WTC11 (cell line): ENCODE data around the gene SLAMF1.
"Not testable (repeated sequence)": the region's sequence is repeated elsewhere in the genome, so short reads cannot be mapped to it uniquely, and the experiment has no call there.

Experiments used
- CBFB ChIP-seq: sonication (generic); formaldehyde crosslinking; IDR thresholded peaks from 2 replicates; pipeline ENCODE4 v1.8.1; 2022; ENCODE audit warnings: mild to moderate bottlenecking, low read depth, missing genetic modification reagents
- RELA ChIP-seq: sonication (generic); formaldehyde crosslinking; IDR thresholded peaks from 2 replicates; pipeline ENCODE4 v1.8.1; 2022; ENCODE audit warnings: missing genetic modification reagents, mild to moderate bottlenecking, borderline replicate concordance
- ZNF121 ChIP-seq: sonication (generic); formaldehyde crosslinking; IDR thresholded peaks from 2 replicates; pipeline ENCODE4 v1.8.0; 2023; ENCODE audit warnings: missing genetic modification reagents
- TF ChIP-seq, protein P1 (sequence below): sonication (generic); formaldehyde crosslinking; IDR thresholded peaks from 2 replicates; pipeline ENCODE4 v1.8.0; 2022; ENCODE audit warnings: mild to moderate bottlenecking, missing genetic modification reagents

- TF ChIP-seq, protein P1, sequence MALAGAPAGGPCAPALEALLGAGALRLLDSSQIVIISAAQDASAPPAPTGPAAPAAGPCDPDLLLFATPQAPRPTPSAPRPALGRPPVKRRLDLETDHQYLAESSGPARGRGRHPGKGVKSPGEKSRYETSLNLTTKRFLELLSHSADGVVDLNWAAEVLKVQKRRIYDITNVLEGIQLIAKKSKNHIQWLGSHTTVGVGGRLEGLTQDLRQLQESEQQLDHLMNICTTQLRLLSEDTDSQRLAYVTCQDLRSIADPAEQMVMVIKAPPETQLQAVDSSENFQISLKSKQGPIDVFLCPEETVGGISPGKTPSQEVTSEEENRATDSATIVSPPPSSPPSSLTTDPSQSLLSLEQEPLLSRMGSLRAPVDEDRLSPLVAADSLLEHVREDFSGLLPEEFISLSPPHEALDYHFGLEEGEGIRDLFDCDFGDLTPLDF (CRISPR knock-in tag), result not testable (repeated sequence)
- TF ChIP-seq ZNF121 (CRISPR knock-in tag); CBFB; RELA (CRISPR knock-in tag): not testable (repeated sequence)
Measured at GRCh38 chr1:160652065-160652641, 5.3 kb upstream of the SLAMF1 start.
